Measurements from ENCODE around the gene COL4A3. TPM values are rescaled to one million over a fixed set of nuclear protein-coding genes. Genes with fewer than 3 reads are reported as not detected.

The COL4A3 gene
- total RNA-seq, 1 experiment from 2014 or later, result 0.15 TPM

DNA sequence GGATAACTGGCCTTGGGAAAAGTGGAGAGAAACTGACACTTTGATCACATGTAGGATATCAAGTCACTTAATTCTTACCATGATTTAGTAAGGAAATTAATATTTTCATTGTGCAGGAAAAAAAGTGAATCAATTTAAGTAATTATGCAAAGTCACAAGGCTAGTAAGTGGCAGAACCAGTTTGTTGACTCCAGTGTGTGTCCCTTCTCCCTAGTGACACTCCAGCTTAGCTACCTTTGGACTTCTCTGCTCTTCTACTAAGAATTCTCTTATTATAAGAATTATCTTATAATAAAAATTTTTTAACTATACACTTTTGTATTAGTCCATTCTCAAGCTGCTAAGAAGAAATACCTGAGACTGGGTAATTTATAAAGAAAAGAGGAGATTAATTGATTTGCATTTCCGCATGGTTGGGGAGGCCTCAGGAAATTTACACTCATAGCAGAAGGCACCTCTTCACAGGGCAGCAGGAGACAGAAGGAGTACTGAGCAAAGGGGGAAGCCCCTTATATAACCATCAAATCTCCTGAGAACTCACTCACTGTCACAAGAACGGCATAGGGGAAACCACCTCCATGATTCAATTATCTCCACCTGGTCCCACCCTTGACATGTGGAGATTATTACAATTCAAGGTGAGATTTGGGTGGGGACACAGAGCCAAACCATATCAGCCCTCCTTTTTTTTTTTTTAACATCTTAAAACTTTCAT, 14.0 kb upstream of the COL4A3 start:
- TF ChIP-seq, protein P1, sequence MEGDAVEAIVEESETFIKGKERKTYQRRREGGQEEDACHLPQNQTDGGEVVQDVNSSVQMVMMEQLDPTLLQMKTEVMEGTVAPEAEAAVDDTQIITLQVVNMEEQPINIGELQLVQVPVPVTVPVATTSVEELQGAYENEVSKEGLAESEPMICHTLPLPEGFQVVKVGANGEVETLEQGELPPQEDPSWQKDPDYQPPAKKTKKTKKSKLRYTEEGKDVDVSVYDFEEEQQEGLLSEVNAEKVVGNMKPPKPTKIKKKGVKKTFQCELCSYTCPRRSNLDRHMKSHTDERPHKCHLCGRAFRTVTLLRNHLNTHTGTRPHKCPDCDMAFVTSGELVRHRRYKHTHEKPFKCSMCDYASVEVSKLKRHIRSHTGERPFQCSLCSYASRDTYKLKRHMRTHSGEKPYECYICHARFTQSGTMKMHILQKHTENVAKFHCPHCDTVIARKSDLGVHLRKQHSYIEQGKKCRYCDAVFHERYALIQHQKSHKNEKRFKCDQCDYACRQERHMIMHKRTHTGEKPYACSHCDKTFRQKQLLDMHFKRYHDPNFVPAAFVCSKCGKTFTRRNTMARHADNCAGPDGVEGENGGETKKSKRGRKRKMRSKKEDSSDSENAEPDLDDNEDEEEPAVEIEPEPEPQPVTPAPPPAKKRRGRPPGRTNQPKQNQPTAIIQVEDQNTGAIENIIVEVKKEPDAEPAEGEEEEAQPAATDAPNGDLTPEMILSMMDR (conservative IDR thresholded peaks at IDR 0.05), result no peak
- no peak overlapping the region for H3K4me2 ChIP-seq (ENCODE audit: insufficient read depth, insufficient read length, low read length)
- H2AFZ ChIP-seq (ENCODE audit: low read length), result no peak overlapping the region
- no peak overlapping the region for H3K23ac ChIP-seq (ENCODE audit: insufficient read length, low read depth, low read length)
- no peak overlapping the region for H4K5ac ChIP-seq (ENCODE audit: insufficient read length, low read depth, low read length)
- no peak overlapping the region for H4K8ac ChIP-seq (replicated peaks; ENCODE audit: insufficient read length, low read depth, low read length)
- peaks cover 0 to 7% (median 0%) of the 10 kb centered on the region in 3 experiments; a peak in 1 of 7 replicates for H3K36me3 Mint-ChIP-seq (ENCODE audit: insufficient read depth in 1 of 3, low read depth in 3 of 3)
- H3K27me3 ChIP-seq (ENCODE audit: insufficient read depth, low read length), result no peaks in the 10 kb centered on the region
- H2BK15ac ChIP-seq (ENCODE audit: low read depth, low read length), result no peak overlapping the region
- no peak overlapping the region for H3K4me3 Mint-ChIP-seq
- no peak for DNase-seq
- H3K4ac ChIP-seq (ENCODE audit: low read depth, low read length), result no peak overlapping the region
- no peak overlapping the region for H3K27ac Mint-ChIP-seq
- H4K91ac ChIP-seq (ENCODE audit: insufficient read length, low read depth, low read length), result no peak overlapping the region
- WGBS (ENCODE audit: extremely low coverage, insufficient read length, low lambda C conversion rate), result no CpG with 5 or more reads among the region's 2 CpGs
- H2BK120ac ChIP-seq (ENCODE audit: low read depth, low read length, poor library complexity, severe bottlenecking), result no peak overlapping the region
- no peaks in the 10 kb centered on the region for H3K27me3 Mint-ChIP-seq (ENCODE audit: low read depth)
- no peak overlapping the region for H2AK5ac ChIP-seq (ENCODE audit: insufficient read length, low read length)
- no peak overlapping the region for H2BK12ac ChIP-seq (ENCODE audit: insufficient read length, low read depth, low read length)
- no peak overlapping the region for H3K27ac ChIP-seq (ENCODE audit: insufficient read length, low read depth, low read length)
- H2BK20ac ChIP-seq (ENCODE audit: low read depth, low read length, poor library complexity, severe bottlenecking), result no peak overlapping the region
- H3K79me2 ChIP-seq (ENCODE audit: insufficient read depth, low read length), result no peaks in the 10 kb centered on the region
- H3K4me1 Mint-ChIP-seq, result peaks cover 5 to 12% of the 10 kb centered on the region in 2 experiments; a peak in 2 of 4 replicates
- no peak overlapping the region for H3K9ac ChIP-seq (ENCODE audit: extremely low read depth, insufficient read length, low read length)
- no peaks in the 10 kb centered on the region for H3K23me2 ChIP-seq (ENCODE audit: insufficient read length, low read depth, low read length, poor library complexity, severe bottlenecking)
- no peak overlapping the region for H3K56ac ChIP-seq (ENCODE audit: insufficient read length, low read depth, low read length)
- no peaks in the 10 kb centered on the region for H3K4me1 ChIP-seq (ENCODE audit: insufficient read depth, low read length)
- H3K79me1 ChIP-seq (ENCODE audit: insufficient read depth, low read depth, low read length, poor library complexity, severe bottlenecking), result no peaks in the 10 kb centered on the region
- no peak overlapping the region for H3K18ac ChIP-seq (ENCODE audit: insufficient read length, low read depth, low read length)
- no peak overlapping the region for H2BK5ac ChIP-seq (ENCODE audit: insufficient read length, low read length)
- H3K9me3 Mint-ChIP-seq, result peaks cover 5 to 11% of the 10 kb centered on the region in 2 experiments; a peak in 4 of 5 replicates
- no peaks in the 10 kb centered on the region for H3K9me3 ChIP-seq (ENCODE audit: control insufficient read depth, low read depth, low read length)
- no peak overlapping the region for H3K14ac ChIP-seq (ENCODE audit: insufficient read depth, low read length)
- no peaks in the 10 kb centered on the region for H4K20me1 ChIP-seq (ENCODE audit: control insufficient read depth, insufficient read depth, insufficient read length)
- H3T11ph ChIP-seq (ENCODE audit: low read length), result no peak overlapping the region
